GM21367 (cell line): ENCODE measurements around the gene EIF3D.
"Not testable (repeated sequence)": the region's sequence is repeated elsewhere in the genome, so short reads cannot be mapped to it uniquely, and the experiment has no call there.

Experiments
- ATAC-seq: cut with Tn5 transposase; IDR thresholded peaks from one replicate; pipeline ENCODE4 v1.9.1; 2021; ENCODE audit not compliant: unreplicated experiment

The EIF3D gene

DNA sequence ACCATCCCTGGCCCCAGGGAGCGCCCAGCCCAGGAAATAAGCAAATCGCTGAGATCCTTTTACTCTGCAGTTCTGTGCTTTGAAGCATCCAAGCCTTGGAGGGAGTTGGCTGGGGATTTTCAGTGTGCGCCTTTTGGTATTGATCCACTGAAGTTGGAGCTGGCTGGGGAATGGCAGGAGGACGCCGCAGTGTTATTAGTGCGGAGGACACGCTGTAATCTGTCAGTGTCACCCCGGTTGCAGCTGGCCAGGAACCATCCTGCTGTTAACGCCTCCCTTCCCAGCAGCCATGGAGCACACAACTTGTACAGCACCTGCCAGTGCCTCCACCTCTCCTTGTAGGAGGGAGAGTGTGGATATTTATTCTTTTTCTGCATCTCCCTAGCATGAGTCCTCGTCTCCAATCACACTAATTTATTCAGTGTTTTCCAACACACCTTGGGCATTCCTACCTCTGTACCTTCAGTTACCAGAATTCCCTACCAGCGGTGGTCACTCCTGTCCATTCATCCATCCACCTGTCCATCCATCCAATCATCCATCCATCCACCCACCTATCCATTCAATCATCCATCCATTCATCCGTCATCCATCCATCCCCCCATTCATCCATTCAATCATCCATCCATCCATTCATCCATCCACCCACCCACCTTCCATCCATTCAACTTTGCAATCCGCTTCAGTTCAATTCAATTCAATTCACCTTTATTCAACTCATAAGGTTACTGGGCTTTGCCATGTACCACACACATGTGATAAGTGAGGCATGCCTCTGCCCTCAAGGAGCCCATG, 21.9 kb upstream of the EIF3D start:
- no peak for ATAC-seq

DNA sequence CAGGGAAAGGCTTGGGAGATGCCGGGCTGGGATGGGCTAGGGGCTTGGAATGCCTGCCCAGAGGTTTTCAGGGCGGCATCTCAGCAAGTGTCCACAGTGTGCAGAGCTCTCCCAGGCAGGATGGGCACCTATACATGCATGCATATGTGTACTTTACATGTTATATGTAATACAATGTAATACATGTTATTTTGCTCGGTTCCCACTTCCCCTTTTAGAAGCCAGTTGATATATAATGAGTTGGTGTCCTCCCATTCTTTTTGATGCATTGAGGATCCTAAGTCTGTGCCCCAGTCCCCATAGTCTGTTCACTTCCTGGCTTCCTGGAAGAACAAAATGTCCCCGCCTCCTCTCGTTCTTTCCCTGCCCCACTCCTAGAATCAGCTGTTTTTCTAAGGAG, 20.1 kb upstream of the EIF3D start:
- ATAC-seq = no peak

DNA sequence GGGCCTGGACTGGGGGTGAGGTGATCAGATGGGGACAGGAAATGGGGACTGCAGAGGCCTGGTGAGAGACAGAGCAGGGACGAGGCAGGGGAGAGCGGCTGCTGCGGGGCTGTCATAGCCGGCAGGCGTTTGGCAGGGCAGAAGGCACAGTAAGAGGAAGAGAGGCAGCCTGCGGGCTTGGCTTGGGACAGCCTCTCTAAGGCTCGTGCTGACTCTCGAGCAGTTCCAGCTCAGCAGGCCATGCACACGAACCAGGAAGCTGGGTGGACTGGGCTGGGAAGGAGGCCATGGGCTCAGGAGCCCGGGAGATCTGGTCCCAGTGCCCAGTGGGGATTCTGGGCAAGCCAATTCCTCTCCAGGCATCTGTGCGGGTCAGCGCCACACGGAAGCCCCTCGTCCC, 19.6 kb upstream of the EIF3D start:
- no peak for ATAC-seq

GRCh38 chr22:36546932-36547331, 18.0 kb upstream of the EIF3D start:
- ATAC-seq = no peak

DNA sequence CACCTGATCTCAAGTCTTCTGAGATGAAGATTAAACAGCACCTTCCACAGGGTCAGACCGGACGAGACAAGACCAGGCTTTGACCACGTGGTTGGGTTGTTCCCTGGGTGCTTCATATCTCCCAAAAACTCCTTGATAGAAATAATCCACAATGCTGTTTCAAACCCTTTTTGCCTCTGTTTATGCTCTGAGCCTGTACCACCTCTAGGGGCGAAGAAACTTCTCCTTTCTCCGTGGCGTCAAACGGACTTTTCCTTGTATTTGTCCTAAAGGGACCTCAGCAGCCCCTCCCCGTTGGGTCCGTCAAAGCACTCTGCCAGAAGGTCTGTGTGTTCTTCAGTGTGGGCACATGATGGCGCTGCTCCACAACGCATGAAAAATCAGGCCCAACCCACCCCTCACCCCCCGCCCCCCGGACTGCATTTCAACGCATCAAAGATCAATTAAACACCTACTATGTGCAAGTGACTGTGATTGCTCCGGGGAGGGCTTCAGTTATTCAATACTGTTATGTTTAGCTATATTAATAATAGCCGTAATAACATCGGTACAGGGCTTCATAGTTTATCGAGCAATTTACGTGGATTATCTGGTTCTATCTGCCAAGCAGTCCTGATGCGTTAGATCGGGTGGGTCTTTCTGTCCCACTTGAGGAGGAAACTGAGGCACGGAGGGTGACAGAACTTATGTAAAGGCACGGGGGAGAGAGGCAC, 17.3 kb upstream of the EIF3D start:
- no peak for ATAC-seq

DNA sequence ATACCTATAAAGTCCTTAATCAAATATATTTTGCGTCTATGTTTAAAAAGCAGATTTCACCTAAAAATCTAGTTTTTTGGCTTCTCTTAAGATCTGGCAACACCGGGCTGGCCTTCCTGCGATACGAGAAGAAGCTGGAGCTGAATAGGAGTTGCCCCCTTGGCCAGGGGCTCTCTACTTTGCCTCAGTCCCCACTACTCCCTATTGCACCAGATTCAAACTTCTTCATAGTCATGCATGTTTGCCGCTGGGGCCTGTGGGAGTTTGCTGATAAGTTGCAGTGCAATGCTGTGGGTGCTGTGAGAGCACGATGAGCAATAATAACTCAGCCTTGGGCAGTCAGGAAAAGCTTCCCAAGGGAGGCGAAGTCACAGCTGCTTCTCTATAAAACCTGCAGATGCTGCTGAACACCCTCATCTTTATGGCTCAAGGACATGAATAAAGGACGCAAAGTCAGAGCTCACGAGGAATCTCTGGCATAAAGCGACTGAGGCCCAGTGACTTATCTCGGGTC, 15.2 kb upstream of the EIF3D start:
- ATAC-seq = no peak

DNA sequence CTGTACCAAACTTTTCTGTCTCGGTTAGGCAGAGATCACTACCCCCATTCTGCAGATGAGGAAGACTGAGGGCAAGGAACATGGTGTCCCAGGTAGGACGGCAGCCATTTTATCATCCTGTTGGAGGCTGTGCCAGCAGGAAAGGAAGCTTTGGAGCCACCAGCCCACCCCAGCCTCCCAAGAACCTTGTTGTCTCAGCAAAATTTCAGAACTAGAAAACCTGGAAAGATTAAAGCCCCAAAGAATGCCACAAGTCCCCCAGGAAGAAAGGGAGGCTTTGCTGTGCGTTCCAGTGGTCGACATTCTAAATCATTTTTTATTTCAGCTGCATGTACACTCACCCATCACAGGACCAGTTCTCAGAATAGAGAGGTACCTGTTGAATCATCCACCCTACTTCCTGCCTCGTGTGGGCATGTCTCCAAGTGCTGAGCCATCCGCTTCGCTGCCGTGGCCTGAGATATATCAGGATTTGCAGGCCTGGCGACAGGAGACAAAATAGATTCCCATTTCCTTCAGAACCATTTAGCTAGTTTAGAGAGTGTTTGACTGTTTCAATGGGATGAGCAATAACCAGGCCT, 13.0 kb upstream of the EIF3D start:
- no peak for ATAC-seq

DNA sequence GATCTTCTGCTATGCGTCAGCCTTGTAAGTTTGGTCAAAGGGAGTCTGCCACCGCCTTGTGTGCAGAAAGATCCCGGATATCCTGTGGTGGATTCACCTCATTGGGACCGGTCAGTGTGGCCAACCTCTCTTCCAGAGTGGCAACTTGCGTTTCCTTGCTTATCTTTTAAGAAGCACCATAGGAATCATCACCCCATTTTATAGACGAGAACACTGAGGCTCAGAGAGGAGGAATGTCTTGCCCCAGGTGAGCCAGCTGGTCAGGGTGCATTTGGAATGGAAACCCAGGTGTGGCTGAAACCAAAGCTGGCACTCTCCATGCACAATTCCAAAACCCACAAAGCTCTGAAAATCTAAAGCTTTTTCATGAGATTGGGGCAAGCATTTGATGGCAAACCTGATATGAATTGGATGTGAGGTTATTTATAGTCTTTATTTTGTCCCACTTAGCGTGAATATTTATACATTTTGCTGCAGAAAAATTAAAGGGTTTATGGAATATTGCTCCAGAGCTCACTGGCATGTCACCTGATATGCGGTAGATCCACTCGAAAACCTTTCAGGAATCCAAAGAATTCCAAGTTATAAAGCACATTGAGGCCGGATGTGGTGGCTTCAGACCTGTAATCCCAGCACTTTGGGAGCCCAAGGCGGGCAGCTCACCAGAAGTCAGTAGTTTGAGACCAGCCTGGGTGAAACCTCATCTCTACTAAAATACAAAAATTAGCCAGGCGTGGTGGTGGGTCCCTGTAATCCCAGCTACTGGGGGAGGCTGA, 12.1 kb upstream of the EIF3D start:
- no peak for ATAC-seq

- ATAC-seq = no peak
Measured at GRCh38 chr22:36538529-36538928, 9.6 kb upstream of the EIF3D start.

GRCh38 chr22:36536717-36537116, 7.8 kb upstream of the EIF3D start:
- ATAC-seq = no peak

- ATAC-seq = not testable (repeated sequence)
Measured at GRCh38 chr22:36533320-36533719, 4.4 kb upstream of the EIF3D start.

DNA sequence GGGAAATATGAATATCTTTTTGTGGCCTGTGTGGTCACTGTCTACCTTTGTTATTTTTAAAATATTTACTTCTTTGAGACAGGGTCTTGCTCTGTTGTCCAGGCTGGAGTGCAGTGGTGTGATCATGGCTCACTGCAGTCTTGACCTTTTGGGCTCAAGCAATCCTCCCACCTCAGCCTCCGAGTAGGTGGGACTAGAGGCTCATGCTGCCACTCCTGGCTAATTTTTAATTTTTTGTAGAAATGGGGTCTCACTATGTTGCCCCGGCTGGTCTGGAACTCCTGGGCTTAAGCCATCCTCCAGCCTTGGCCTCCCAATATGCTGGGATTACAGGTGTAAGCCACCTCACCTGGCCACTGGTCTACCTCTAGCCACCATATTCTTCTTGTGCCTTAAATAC, 3.5 kb upstream of the EIF3D start:
- no peak for ATAC-seq

GRCh38 chr22:36528341-36528740, 625 bp downstream of the EIF3D start:
- ATAC-seq = peak; percentile 3

GRCh38 chr22:36522662-36523061, 6.3 kb downstream of the EIF3D start:
- no peak for ATAC-seq

DNA sequence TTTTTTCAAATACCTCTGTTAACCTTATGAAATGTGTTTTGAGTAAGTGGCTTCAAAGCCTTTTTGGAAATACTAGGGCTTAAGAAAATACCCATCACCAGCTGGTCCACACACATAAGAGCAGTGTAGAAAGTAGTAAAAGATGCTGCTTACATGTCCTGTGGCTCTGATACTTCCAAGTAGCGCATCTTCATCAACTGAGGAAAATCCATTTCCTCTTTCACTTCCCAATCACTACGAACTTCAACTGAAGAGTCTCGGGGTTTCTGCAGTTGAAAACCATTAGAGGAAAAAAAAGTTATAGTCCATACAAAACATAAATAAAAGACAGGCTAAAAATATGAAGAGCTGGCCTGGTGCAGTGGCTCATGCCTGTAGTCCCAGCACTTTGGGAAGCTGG, 8.5 kb downstream of the EIF3D start:
- ATAC-seq = no peak

GRCh38 chr22:36519906-36520305, 9.1 kb downstream of the EIF3D start:
- ATAC-seq = not testable (repeated sequence)

GRCh38 chr22:36514766-36515165, 14.2 kb downstream of the EIF3D start:
- no peak for ATAC-seq

DNA sequence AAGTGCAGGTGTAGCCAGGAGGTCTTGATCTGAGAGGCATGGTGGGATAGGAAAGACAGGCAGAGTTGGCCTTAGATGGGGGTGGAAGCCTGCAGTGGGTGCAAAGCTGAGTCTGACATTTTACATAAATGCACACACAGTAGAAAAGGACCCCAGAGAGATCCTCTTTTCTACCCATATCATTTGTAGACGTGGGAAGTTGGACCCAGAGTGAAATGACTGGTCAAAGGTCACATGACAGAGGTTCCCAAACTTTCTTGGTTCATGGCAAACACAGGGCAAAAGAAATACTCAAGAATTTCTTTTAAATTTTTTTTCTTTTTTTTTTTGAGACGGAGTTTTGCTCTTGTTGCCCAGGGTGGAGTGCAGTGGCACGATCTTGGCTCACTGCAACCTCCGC, 16.0 kb downstream of the EIF3D start:
- ATAC-seq = no peak

GRCh38 chr22:36512333-36512732, 16.6 kb downstream of the EIF3D start:
- ATAC-seq = no peak

DNA sequence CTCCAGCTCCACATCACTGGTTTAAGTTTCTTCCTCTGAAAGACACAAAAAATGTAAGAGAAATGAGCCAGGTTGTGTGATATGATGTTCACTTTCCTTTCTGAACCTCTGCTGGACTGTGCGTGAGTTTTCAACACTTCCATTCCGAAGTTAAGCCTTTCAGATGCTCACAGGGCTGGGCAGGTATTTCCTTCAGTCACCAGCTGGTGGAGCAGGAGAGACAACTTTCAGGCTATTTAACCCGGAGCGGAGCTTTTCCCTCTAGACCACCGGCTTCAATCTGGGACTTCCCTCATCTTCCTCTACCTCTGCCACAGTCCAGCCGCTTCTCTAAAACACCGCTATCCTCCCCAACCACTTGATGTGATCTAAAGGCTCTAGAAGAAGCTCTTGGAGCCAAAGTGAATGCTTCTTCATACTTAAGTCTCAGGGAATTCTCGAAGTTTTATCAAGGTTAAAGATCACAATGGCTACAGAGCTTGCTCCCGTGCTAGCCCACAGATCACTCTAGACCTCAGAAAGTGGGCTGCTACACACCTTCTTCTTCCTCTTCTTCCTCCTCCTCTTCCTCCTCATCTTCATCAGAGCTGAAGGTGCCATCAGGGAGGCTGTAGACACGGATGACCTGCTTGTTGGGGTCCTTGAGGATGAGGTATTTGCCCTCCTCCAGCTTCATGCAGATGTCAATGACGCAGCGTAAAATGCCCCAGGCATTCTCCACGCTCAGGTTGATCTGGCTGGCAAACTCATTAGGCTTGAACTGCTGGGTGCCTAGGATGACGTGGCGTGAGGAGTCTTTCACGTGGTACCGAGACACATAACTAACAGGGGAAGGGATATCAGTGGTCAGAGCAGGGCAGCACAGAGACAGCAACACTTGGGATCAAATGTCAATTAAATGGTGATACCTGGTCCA, 17.7 kb downstream of the EIF3D start:
- ATAC-seq = no peak
